AG10803 (cell line): ENCODE measurements around the gene SCEL.
A peak's percentile ranks its signal among the peaks of the same experiment; 100 is the strongest.

Experiments
- DNase-seq: peaks from one replicate; pipeline ENCODE4 v3.0.0; 2010; ENCODE audit warnings: low read depth
- H3K4me3 ChIP-seq: 2 replicates; pipeline ENCODE4 v1.5.1; 2011; ENCODE audit warnings: mild to moderate bottlenecking, low read length, control low read depth
- TF ChIP-seq, protein P1 (sequence below): conservative IDR thresholded peaks from 2 replicates; pipeline ENCODE4 v1.5.1; 2011; ENCODE audit warnings: mild to moderate bottlenecking, low read length, control low read depth, inconsistent platforms

SCEL gene

DNA sequence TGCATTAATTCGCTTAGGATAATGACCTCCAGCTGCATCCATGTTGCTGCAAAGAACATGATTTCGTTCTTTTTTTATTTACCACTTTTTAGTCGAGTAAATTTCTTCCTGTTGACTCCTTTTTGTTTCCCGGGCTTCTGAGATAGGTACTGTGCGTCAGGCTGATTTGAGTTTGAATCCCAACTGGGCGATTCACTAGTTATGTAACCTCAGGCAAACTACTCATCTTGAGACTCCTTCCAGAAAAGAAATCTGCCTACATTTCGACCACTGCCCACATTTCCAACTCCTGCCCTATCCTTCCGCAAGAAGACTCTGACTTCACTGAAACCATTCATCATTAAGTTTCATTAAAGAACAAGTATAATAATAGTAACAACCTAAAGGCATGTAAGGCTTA is 8.2 kb downstream of the SCEL start:
- no peak for DNase-seq
- no peak overlapping the region for H3K4me3 ChIP-seq
- TF ChIP-seq, protein P1, sequence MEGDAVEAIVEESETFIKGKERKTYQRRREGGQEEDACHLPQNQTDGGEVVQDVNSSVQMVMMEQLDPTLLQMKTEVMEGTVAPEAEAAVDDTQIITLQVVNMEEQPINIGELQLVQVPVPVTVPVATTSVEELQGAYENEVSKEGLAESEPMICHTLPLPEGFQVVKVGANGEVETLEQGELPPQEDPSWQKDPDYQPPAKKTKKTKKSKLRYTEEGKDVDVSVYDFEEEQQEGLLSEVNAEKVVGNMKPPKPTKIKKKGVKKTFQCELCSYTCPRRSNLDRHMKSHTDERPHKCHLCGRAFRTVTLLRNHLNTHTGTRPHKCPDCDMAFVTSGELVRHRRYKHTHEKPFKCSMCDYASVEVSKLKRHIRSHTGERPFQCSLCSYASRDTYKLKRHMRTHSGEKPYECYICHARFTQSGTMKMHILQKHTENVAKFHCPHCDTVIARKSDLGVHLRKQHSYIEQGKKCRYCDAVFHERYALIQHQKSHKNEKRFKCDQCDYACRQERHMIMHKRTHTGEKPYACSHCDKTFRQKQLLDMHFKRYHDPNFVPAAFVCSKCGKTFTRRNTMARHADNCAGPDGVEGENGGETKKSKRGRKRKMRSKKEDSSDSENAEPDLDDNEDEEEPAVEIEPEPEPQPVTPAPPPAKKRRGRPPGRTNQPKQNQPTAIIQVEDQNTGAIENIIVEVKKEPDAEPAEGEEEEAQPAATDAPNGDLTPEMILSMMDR: no peak

DNA sequence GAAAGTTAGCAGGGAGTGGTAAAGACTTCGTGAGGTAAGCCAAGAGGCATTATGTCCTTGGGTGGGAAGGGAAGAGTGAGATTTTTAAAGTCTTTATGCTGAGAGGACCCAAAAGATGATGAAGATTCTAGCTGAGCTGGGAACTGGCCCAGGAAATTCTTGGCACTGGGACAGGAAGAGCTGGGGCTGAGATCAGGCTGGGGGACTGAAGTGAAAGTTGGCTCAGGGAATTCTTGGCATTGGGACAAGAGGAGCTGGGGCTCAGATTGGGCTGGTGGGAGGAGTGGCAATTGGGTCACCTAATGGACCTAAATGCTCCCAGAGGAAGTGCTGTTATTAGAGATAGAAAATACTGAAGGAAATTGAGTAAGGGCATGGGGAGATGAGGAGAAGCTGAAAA is 8.8 kb downstream of the SCEL start:
- peak; percentile 5 for DNase-seq
- H3K4me3 ChIP-seq: no peak overlapping the region
- TF ChIP-seq, protein P1: no peak

DNA sequence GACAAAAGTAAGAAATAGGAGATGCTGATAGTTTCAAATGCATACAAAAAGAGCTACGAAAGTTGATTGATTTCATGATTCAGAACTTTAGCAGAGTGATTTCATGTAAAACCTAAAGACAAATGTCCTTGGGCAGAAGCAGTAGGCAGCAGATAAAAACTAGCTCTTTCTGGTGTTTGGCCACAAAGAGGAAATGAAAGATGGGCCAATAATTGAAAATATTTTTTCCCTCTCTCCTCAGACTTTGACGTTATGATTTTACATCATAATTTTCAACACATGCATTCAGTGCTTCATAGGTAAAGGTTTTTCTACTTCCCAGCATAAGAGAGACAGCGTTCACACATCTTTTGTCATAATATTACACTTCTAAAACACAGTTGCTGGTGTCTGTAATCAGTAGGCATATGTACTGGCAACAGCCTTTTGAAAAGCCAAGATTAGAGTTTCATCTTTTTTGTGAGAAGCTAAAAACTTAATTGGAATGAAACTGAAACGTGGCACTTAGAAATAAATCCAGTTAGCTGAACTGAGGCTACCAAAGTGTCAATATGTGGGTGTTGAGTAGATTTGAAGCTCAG is 9.3 kb downstream of the SCEL start:
- H3K4me3 ChIP-seq: no peak overlapping the region
- no peak for DNase-seq
- TF ChIP-seq, protein P1: no peak

DNA sequence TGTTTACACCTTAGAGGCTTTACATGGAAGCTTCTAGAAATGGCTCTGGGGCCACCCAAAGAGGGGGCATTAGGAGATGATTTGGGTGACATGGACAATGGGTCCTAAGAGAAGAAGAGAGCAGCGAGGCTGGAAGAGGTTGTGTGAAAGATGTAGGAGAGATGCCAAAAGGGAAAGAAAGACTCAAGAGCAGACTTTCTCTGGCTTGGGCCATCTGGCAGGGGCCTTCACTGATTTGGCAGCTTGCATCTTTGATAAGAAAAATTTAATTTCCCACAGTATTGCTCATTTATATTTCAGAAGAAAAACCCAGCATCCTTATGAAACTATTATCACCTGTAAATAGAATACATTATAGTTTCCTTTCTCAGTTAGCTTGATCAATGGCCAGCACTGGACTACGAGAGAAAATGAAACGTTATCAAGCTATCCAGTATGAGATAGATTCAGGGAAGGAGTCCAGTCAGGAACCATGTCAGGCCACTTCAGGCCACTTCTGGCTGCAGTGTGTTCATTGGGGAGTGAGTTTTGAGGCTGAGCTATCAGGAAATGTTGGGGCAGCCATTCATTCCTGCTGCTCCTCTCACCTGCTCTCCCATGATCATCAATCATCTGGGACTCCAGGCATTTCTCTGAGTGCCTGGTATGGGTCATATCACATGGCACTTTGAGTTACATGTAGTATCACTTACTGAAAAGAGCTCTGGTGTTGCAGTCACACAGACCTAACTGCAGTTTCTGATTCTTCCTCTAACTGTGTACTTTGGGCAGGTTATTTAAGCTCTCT is 10.3 kb downstream of the SCEL start:
- no peak overlapping the region for H3K4me3 ChIP-seq
- TF ChIP-seq, protein P1: no peak
- no peak for DNase-seq

DNA sequence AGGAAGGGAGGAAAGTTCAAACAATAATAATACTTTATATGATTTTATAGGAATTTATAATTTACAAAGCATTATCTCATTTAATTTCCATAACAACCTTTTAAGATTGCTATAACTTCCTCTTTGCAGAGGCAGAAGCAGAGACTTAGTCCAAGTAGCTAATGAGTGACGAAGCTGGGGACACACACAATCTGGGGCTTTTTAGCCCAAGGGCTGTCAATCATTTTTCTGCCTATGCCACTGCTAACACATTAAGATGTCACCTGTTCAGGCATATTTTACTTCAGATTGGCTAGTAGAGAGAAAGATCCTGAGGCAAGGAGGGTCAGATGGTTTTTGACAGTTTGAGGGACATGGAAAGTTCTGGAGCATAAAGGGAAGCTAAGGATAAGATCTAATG is 12.6 kb downstream of the SCEL start:
- no peak overlapping the region for H3K4me3 ChIP-seq
- TF ChIP-seq, protein P1: no peak
- DNase-seq: no peak

DNA sequence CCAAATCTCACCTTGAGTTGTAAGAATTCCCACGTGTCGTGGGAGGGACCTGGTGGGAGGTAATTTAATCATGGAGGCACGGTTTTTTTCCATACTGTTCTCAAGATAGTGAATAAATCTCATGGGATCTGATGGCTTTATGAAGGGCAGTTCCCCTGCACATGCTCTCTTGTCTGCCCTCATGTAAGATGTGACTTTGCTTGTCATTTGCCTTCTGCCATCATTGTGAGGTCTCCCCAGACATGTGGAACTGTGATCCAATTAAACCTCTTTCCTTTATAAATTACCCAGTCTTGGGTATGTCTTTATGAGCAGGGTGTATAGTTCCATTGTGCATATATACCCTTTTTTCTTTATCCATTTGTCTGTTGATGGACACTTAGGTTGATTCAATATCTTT is 13.1 kb downstream of the SCEL start:
- TF ChIP-seq, protein P1: no peak
- no peak overlapping the region for H3K4me3 ChIP-seq
- no peak for DNase-seq

DNA sequence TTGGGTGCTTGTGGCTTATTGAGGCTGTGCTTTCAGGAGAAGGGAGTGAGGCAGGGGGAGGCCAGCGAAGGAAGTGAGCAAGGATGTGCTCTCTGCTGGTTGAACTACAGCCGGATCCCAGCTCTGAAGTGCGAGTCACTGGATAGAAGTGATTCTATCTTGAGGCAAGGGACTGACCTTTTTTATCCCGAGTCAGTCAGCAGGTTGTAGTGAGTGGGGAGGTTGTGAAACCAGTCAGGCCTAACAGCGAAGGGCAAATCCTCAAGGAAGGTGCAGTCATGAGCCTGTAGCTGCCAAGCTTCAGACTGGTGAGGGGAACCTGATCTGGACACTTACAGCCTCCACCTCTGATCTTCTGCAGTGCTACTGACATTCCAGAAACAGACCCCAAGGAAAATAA is 18.6 kb downstream of the SCEL start:
- DNase-seq: no peak
- no peak overlapping the region for H3K4me3 ChIP-seq
- TF ChIP-seq, protein P1: no peak
